Osteoblast (primary cell): ENCODE measurements around the gene NKAIN2. TPM values are rescaled to one million over a fixed set of nuclear protein-coding genes. Genes with fewer than 3 reads are reported as not detected.

Experiments used
- DNase-seq: peaks from one replicate; pipeline ENCODE4 v3.0.0; 2011; ENCODE audit warnings: low spot score, mixed read lengths; ENCODE audit not compliant: insufficient read length; ENCODE audit errors: missing footprints
- H2AFZ ChIP-seq: 2 replicates; pipeline ENCODE4 v1.6.0; 2011; ENCODE audit warnings: mild to moderate bottlenecking, low read length
- H3K27ac ChIP-seq: 2 replicates; pipeline ENCODE4 v1.5.1; 2011; ENCODE audit warnings: mild to moderate bottlenecking, low read depth, low read length, moderate library complexity
- H3K27me3 ChIP-seq: 2 replicates; pipeline ENCODE4 v1.6.0; 2012; ENCODE audit warnings: mild to moderate bottlenecking, control low read depth, inconsistent platforms, low read length, moderate library complexity; ENCODE audit not compliant: insufficient read depth
- H3K36me3 ChIP-seq: 2 replicates; pipeline ENCODE4 v1.5.1; 2011; ENCODE audit warnings: mild to moderate bottlenecking, low read length, control low read depth, moderate library complexity; ENCODE audit not compliant: insufficient read depth
- H3K4me1 ChIP-seq: 2 replicates; pipeline ENCODE4 v1.5.1; 2011; ENCODE audit warnings: mild to moderate bottlenecking, low read length, control low read depth, moderate library complexity; ENCODE audit not compliant: insufficient read depth
- H3K4me2 ChIP-seq: 2 replicates; pipeline ENCODE4 v1.6.0; 2011; ENCODE audit warnings: mild to moderate bottlenecking, low read length; ENCODE audit not compliant: insufficient read depth
- H3K4me3 ChIP-seq: fragments of 200-600 bp; sonication (generic); 3 replicates; pipeline ENCODE4 v1.5.1; 2012; ENCODE audit warnings: mild to moderate bottlenecking, low read length, inconsistent platforms; ENCODE audit not compliant: insufficient read depth
- H3K79me2 ChIP-seq: 2 replicates; pipeline ENCODE4 v1.6.0; 2012; ENCODE audit warnings: mild to moderate bottlenecking, low read length, control low read depth, inconsistent platforms; ENCODE audit not compliant: insufficient read depth
- H3K9me3 ChIP-seq: 2 replicates; pipeline ENCODE4 v1.5.1; 2011; ENCODE audit warnings: low read depth, low read length, control low read depth
- H4K20me1 ChIP-seq: 2 replicates; pipeline ENCODE4 v1.6.0; 2012; ENCODE audit warnings: mild to moderate bottlenecking, low read length, control low read depth; ENCODE audit not compliant: insufficient read depth
- CTCF ChIP-seq: IDR thresholded peaks from 2 replicates; pipeline ENCODE4 v1.5.1; 2011; ENCODE audit warnings: mild to moderate bottlenecking, low read depth, low read length, moderate library complexity; ENCODE audit errors: extremely low read depth
- total RNA-seq: library from RNA; depleted of rRNA; stranded (reverse); fragments of >200 nt; gene quantifications from 2 replicates; pipeline ENCODE4 v1.2.3, GENCODE V29; 2012

The NKAIN2 gene
- total RNA-seq, 1 donor = under 0.01 TPM

GRCh38 chr6:124197148-124197547 lies 393.5 kb downstream of the NKAIN2 start:
- DNase-seq = no peak
- Histone ChIP-seq H2AFZ (no peak overlapping the region), H3K36me3 (no peaks in the 10 kb centered on the region), H4K20me1 (no peaks in the 10 kb centered on the region), H3K27me3 (no peaks in the 10 kb centered on the region), H3K4me2 (no peak overlapping the region), H3K79me2 (no peaks in the 10 kb centered on the region), H3K4me3 (no peak overlapping the region), H3K9me3 (no peaks in the 10 kb centered on the region), H3K4me1 (no peaks in the 10 kb centered on the region), H3K27ac (no peak overlapping the region)
- no peak for TF ChIP-seq CTCF

GRCh38 chr6:124199286-124199685 lies 395.6 kb downstream of the NKAIN2 start:
- no peaks in the 10 kb centered on the region for H4K20me1 ChIP-seq
- no peaks in the 10 kb centered on the region for H3K36me3 ChIP-seq
- H3K4me2 ChIP-seq = no peak overlapping the region
- no peaks in the 10 kb centered on the region for H3K79me2 ChIP-seq
- H3K9me3 ChIP-seq = no peaks in the 10 kb centered on the region
- no peak for DNase-seq
- H2AFZ ChIP-seq = no peak overlapping the region
- H3K27me3 ChIP-seq = no peaks in the 10 kb centered on the region
- peaks cover 3% of the 10 kb centered on the region for H3K4me1 ChIP-seq
- no peak overlapping the region for H3K4me3 ChIP-seq
- TF ChIP-seq CTCF = no peak
- no peak overlapping the region for H3K27ac ChIP-seq

DNA sequence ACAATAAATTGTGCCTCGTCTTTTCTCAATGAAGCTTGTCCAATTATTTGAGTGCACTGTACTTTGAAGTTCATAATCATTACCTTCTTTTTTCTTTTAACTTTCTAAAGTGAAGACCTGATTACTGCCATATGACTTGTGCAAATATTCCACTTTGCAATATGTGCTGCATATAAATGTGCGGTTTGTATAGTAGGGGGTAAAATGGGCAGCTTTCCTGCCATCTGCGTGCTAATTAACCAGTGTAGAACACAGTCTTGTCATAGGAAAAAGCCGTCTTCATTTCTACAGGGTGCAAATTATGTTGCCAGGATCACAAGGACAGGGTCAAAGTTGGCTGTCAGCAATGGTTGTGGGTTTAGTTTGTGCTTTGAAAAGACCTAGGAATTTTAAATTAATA lies 397.0 kb downstream of the NKAIN2 start:
- DNase-seq = no peak
- Histone ChIP-seq H3K9me3 (no peaks in the 10 kb centered on the region), H3K4me2 (no peak overlapping the region)

More for the DNA sequence above, 397.0 kb downstream of the NKAIN2 start:
- Histone ChIP-seq H3K4me3 (no peak overlapping the region), H3K79me2 (no peaks in the 10 kb centered on the region), H3K4me1 (peaks cover 3% of the 10 kb centered on the region), H2AFZ (no peak overlapping the region), H4K20me1 (no peaks in the 10 kb centered on the region), H3K27me3 (no peaks in the 10 kb centered on the region), H3K36me3 (no peaks in the 10 kb centered on the region), H3K27ac (no peak overlapping the region)
- TF ChIP-seq CTCF = no peak
